Measurements from ENCODE around the gene SLC15A2. TPM values are rescaled to one million over a fixed set of nuclear protein-coding genes. Genes with fewer than 3 reads are reported as not detected.

The SLC15A2 gene
- polyA plus RNA-seq, 1 donor (not counting 4 experiments of a cell fraction or from before 2014, with no cell fraction given): 2.6 TPM

DNA sequence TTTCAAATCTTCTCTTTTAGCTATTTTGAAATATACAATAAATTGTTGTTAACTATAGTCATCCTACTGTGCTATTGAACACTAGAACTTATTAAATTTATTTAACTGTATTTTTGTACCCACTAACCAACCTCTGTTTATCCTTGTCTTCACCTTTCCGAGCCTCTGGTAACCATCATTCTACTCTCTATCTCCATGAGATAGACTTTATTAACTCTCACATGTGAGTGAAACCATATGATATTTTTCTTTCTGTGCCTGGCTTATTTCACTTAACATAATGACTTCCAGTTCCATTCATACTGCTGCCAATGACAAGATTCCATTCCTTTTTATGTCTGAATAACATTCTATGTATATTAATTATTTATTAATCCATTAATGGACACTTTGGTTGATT lies 15.8 kb upstream of the SLC15A2 start:
- Histone ChIP-seq H3K4me1 (ENCODE audit: control insufficient read depth, extremely low read depth, insufficient read depth, low read length) (no peaks in the 10 kb centered on the region), H3K9ac (ENCODE audit: control insufficient read depth, extremely low read depth, insufficient read depth, low read length) (no peak overlapping the region), H3K4me2 (ENCODE audit: control insufficient read depth, extremely low read depth, insufficient read depth, low read depth, low read length) (no peak overlapping the region), H3K36me3 (ENCODE audit: control insufficient read depth in 2 of 2, extremely low read depth in 1 of 2, insufficient read depth in 2 of 2, low read length in 2 of 2) (no peaks in the 10 kb centered on the region), H3K27me3 (ENCODE audit: control insufficient read depth, extremely low read depth, insufficient read depth, low read length) (no peaks in the 10 kb centered on the region), H3K9me1 (ENCODE audit: control insufficient read depth, extremely low read depth, insufficient read depth, low read length) (no peaks in the 10 kb centered on the region), H2AFZ (ENCODE audit: control insufficient read depth, low read length) (no peak overlapping the region), H3K9me3 (ENCODE audit: control insufficient read depth, low read depth, low read length) (no peaks in the 10 kb centered on the region), H4K20me1 (ENCODE audit: control insufficient read depth, extremely low read depth, insufficient read depth, low read length) (no peaks in the 10 kb centered on the region), H3K79me2 (ENCODE audit: control insufficient read depth, insufficient read depth, low read length) (no peaks in the 10 kb centered on the region), H3K4me3 (ENCODE audit: control insufficient read depth in 2 of 3, extremely low read depth in 1 of 3, insufficient read depth in 2 of 3, low read depth in 1 of 3, low read length in 3 of 3) (no peak overlapping the region), H3K27ac (ENCODE audit: control insufficient read depth, insufficient read depth, low read length) (no peak overlapping the region)
- FAIRE-seq (no peak), DNase-seq (ENCODE audit: low read depth, low spot score) (no peak)
- TF ChIP-seq, protein P1, sequence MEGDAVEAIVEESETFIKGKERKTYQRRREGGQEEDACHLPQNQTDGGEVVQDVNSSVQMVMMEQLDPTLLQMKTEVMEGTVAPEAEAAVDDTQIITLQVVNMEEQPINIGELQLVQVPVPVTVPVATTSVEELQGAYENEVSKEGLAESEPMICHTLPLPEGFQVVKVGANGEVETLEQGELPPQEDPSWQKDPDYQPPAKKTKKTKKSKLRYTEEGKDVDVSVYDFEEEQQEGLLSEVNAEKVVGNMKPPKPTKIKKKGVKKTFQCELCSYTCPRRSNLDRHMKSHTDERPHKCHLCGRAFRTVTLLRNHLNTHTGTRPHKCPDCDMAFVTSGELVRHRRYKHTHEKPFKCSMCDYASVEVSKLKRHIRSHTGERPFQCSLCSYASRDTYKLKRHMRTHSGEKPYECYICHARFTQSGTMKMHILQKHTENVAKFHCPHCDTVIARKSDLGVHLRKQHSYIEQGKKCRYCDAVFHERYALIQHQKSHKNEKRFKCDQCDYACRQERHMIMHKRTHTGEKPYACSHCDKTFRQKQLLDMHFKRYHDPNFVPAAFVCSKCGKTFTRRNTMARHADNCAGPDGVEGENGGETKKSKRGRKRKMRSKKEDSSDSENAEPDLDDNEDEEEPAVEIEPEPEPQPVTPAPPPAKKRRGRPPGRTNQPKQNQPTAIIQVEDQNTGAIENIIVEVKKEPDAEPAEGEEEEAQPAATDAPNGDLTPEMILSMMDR (optimal IDR thresholded peaks at IDR 0.05 in 1 of 3, IDR thresholded peaks at IDR 0.05 in 1 of 3, conservative IDR thresholded peaks at IDR 0.05 in 1 of 3; ENCODE audit: extremely low read depth in 1 of 3, insufficient read depth in 2 of 3, low read length in 3 of 3): no peak
- TF ChIP-seq EZH2 (IDR thresholded peaks at IDR 0.05; ENCODE audit: low read length): no peak
- dilution Hi-C loops (cut with MboI; ENCODE audit: extremely low pct_ligation_motif_present, low sequenced_read_pairs): no loop called here

GRCh38 chr3:121883507-121883906 lies 10.7 kb upstream of the SLC15A2 start:
- no peak overlapping the region for H3K4me2 ChIP-seq (ENCODE audit: control insufficient read depth, extremely low read depth, insufficient read depth, low read depth, low read length)
- no peaks in the 10 kb centered on the region for H3K9me3 ChIP-seq (ENCODE audit: control insufficient read depth, low read depth, low read length)
- H3K27me3 ChIP-seq (ENCODE audit: control insufficient read depth, extremely low read depth, insufficient read depth, low read length): no peaks in the 10 kb centered on the region
- no peaks in the 10 kb centered on the region for H3K36me3 ChIP-seq (ENCODE audit: control insufficient read depth in 2 of 2, extremely low read depth in 1 of 2, insufficient read depth in 2 of 2, low read length in 2 of 2)
- dilution Hi-C loops (cut with MboI; ENCODE audit: extremely low pct_ligation_motif_present, low sequenced_read_pairs): no loop called here
- no peaks in the 10 kb centered on the region for H3K79me2 ChIP-seq (ENCODE audit: control insufficient read depth, insufficient read depth, low read length)
- TF ChIP-seq EZH2 (IDR thresholded peaks at IDR 0.05; ENCODE audit: low read length): no peak
- TF ChIP-seq, protein P1 (optimal IDR thresholded peaks at IDR 0.05 in 1 of 3, IDR thresholded peaks at IDR 0.05 in 1 of 3, conservative IDR thresholded peaks at IDR 0.05 in 1 of 3; ENCODE audit: extremely low read depth in 1 of 3, insufficient read depth in 2 of 3, low read length in 3 of 3): peak; percentile 38 to 62 (median 39)
- no peaks in the 10 kb centered on the region for H4K20me1 ChIP-seq (ENCODE audit: control insufficient read depth, extremely low read depth, insufficient read depth, low read length)
- H2AFZ ChIP-seq (ENCODE audit: control insufficient read depth, low read length): no peak overlapping the region
- DNase-seq (ENCODE audit: low read depth, low spot score) (no peak), FAIRE-seq (peak; percentile 17)
- H3K4me1 ChIP-seq (ENCODE audit: control insufficient read depth, extremely low read depth, insufficient read depth, low read length): no peaks in the 10 kb centered on the region
- no peak overlapping the region for H3K4me3 ChIP-seq (ENCODE audit: control insufficient read depth in 2 of 3, extremely low read depth in 1 of 3, insufficient read depth in 2 of 3, low read depth in 1 of 3, low read length in 3 of 3)
- no peak overlapping the region for H3K9ac ChIP-seq (ENCODE audit: control insufficient read depth, extremely low read depth, insufficient read depth, low read length)
- no peaks in the 10 kb centered on the region for H3K9me1 ChIP-seq (ENCODE audit: control insufficient read depth, extremely low read depth, insufficient read depth, low read length)
- H3K27ac ChIP-seq (ENCODE audit: control insufficient read depth, insufficient read depth, low read length): no peak overlapping the region
